AG04449 (cell line): Measurements from ENCODE around the gene SDC4.
A peak's percentile ranks its signal among the peaks of the same experiment; 100 is the strongest.

Experiments used
- CTCF ChIA-PET: fragments of 350-600 bp; formaldehyde crosslinking; extraction: SDS; loops from one replicate; lab custom pipeline; 2021; ENCODE audit warnings: antibody characterized with exemption; lab: Yijun Ruan, JAX
- POLR2A ChIA-PET: fragments of 400-600, 350-600 bp; formaldehyde crosslinking; extraction: SDS; loops from one replicate; lab custom pipeline; 2020; ENCODE audit warnings: antibody characterized with exemption, inconsistent platforms; lab: Yijun Ruan, JAX
- DNase-seq: peaks from one replicate; pipeline ENCODE4 v3.0.0-alpha.2; 2010; ENCODE audit warnings: low read depth, low spot score
- H3K4me3 ChIP-seq: 2 replicates; pipeline ENCODE4 v1.5.1; 2011; ENCODE audit warnings: low read depth, mild to moderate bottlenecking, control low read depth, low read length
- TF ChIP-seq, protein P1 (sequence below): IDR thresholded peaks from one replicate; pipeline ENCODE4 v1.5.1; 2011; ENCODE audit warnings: mild to moderate bottlenecking, moderate library complexity, low read length, control low read depth, inconsistent platforms; ENCODE audit not compliant: insufficient read depth; ENCODE audit errors: missing control alignments

Gene SDC4

DNA sequence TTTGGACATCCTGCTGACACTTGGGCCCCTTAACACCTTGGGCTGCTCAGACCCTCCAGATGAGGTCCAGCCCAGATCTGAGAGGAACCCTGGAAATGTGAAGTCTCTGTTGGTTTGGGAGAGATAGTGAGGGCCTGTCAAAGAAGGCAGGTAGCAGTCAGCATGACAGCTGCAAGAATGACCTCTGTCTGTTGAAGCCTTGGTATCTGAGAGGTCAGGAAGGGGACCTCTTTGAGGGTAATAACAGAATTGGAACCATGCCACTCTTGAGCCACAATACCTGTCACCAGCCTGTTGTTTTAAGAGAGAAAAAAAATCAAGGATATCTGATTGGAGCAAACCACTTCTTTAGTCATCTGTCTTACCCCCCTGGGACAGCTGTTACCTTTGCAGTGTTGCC lies 18.9 kb upstream of the SDC4 start:
- DNase-seq: no peak
- no peak overlapping the region for H3K4me3 ChIP-seq
- TF ChIP-seq, protein P1, sequence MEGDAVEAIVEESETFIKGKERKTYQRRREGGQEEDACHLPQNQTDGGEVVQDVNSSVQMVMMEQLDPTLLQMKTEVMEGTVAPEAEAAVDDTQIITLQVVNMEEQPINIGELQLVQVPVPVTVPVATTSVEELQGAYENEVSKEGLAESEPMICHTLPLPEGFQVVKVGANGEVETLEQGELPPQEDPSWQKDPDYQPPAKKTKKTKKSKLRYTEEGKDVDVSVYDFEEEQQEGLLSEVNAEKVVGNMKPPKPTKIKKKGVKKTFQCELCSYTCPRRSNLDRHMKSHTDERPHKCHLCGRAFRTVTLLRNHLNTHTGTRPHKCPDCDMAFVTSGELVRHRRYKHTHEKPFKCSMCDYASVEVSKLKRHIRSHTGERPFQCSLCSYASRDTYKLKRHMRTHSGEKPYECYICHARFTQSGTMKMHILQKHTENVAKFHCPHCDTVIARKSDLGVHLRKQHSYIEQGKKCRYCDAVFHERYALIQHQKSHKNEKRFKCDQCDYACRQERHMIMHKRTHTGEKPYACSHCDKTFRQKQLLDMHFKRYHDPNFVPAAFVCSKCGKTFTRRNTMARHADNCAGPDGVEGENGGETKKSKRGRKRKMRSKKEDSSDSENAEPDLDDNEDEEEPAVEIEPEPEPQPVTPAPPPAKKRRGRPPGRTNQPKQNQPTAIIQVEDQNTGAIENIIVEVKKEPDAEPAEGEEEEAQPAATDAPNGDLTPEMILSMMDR: no peak
- POLR2A ChIA-PET: no interaction called here
- CTCF ChIA-PET: interaction anchor here (0.7 to 11.8 kb wide), 5 partner anchors 8 to 404 kb away, joined by 3 to 191 read pairs (median 3); partner anchors contain the start of gene TP53TG5

DNA sequence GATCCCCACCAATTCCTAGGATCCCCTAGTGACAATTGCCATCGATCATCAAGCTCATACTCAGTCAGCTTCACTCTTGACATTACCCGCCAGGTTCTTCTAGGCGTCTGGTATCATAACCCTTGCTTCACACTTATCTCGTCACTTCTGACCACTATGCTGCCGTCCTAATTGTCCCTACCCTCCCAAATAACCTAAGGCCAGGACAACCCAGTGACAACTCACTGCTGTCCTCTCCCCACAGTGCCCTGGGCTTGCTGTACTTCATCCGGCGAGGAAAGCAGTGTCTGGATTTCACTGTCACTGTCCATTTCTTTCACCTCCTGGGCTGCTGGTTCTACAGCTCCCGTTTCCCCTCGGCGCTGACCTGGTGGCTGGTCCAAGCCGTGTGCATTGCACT lies 18.4 kb upstream of the SDC4 start:
- TF ChIP-seq, protein P1: no peak
- ChIA-PET POLR2A (no interaction called here), CTCF (interaction anchor here (0.7 to 11.8 kb wide), 4 partner anchors 9 to 316 kb away, joined by 3 to 191 read pairs (median 90); partner anchors contain the start of gene TP53TG5)
- no peak for DNase-seq
- no peak overlapping the region for H3K4me3 ChIP-seq

DNA sequence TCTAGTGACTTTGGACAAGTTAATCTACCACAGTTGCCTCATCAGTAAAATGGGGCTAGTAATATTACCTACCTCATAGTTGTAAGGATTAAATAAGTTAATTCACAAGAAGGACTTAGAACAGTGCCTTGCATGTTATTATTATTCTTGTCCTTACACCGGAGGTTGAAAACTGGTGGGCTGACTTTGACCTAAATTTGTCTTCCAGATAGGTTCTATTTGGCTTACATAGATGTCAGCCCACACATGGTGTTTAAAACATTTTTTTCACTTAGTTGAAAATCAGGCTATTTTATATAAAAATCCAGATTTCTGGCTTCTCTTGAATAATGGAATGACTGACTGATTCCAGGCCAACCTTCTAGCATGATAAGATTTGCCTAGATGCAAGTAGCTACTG lies 18.0 kb upstream of the SDC4 start:
- DNase-seq: no peak
- POLR2A ChIA-PET: no interaction called here
- H3K4me3 ChIP-seq: no peak overlapping the region
- TF ChIP-seq, protein P1: no peak
- CTCF ChIA-PET: interaction anchor here (1.1 to 11.8 kb wide), 3 partner anchors 9 to 70 kb away, joined by 4 to 191 read pairs (median 178); partner anchors contain the start of gene TP53TG5

DNA sequence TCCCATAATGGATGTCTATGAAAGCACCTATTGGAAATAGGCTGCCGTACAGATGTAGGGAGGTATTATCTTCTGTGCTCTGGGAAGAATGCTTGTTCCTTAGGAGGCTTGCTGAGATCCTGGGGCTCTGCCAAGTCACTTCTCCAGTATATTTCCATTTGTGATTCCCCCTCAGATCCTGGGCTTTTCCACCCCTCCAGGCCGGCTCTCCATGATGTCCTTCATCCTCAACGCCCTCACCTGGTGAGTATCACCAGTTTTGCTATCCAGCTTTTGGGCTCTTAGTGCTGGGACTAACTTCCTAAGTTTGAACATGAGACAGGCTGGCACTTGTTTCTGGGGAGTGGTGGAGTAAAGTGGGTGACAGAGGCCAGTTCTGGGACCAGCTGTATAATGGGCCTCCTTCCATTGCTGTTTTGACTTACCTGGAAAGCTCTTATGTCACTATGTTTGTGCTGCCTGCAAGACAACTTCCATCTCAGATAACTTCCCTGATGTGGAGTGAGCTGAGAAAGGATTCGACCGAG lies 17.3 kb upstream of the SDC4 start:
- ChIA-PET CTCF (interaction anchor here (1.1 to 10.9 kb wide), 3 partner anchors 10 to 43 kb away, joined by 4 to 191 read pairs (median 137); partner anchors contain the start of gene TP53TG5), POLR2A (no interaction called here)
- TF ChIP-seq, protein P1: no peak
- no peak for DNase-seq
- H3K4me3 ChIP-seq: no peak overlapping the region

DNA sequence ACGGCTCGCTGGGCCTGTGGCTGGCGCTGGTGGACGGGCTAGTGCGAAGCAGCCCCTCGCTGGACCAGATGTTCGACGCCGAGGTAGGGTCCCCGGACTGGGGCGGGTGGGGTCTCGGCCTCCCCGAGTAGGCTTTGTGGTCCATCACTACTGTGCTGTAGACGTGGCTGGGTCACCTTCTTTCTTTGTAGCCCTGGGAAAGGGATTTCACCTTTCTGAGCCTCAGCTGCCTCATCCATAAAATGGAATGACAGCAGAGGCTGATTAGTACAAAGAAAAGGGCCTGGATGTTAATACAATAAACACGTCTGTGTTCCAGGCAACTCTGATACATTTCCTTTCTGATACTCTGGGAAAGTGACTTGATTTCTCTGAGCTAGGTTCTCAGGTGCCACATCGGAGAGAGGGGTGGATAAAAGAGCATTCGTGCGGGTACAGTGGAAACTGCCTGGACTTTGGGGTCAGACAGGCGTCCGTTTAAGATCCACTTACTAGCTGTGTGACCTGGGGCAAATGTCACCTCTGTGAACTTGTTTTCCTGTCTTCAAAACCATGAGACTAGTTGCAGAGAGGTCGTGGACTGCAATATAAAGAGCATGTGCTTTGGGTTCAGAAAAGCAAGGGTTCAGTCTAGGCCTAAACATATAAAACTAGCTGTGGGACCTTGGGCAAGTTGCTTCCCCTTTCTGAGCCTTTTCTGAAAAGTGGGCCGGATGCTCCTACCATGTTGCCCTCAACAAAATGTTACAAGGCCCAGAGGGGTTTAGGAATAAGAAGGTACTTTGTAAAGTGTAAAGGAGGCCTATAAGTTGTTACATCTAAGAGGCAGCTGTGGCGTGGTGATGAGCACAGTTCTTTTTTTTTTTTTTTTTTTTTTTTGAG lies 15.6 kb upstream of the SDC4 start:
- no peak for DNase-seq
- H3K4me3 ChIP-seq: peak overlapping the region; percentile 96
- ChIA-PET POLR2A (interaction anchor here (0.6 to 8.2 kb wide), 9 partner anchors 9 to 73 kb away, joined by 3 to 86 read pairs (median 6); partner anchors contain the start of genes DBNDD2 and SDC4), CTCF (interaction anchor here (0.6 to 10.9 kb wide), 31 partner anchors 10 to 443 kb away, joined by 3 to 191 read pairs (median 7); partner anchors contain the start of genes PIGT, SDC4 and TP53TG5)
- TF ChIP-seq, protein P1: no peak
